IMR-90 (cell line): ENCODE results near the gene PHACTR3. TPM values are rescaled to one million over a fixed set of nuclear protein-coding genes. Genes with fewer than 3 reads are reported as not detected.

Source experiments
- ATAC-seq: fragments of 200-7000 bp; cut with Tn5 transposase; 2 replicates; pipeline ENCODE4 v1.9.1; 2020; ENCODE audit warnings: low read depth, mild to moderate bottlenecking, moderate library complexity
- BruUV-seq: library from RNA; stranded (reverse); fragments of 400-500 nt; replicated peaks from 2 replicates; lab custom pipeline; 2021; lab: Mats Ljungman, UMichigan
- CTCF ChIA-PET: fragments of 300-600 bp; formaldehyde crosslinking; extraction: SDS; loops from one replicate; lab custom pipeline; 2021; ENCODE audit warnings: antibody characterized with exemption; lab: Yijun Ruan, JAX
- POLR2A ChIA-PET: fragments of 300-600 bp; sonication (Branson Sonifier 250); formaldehyde crosslinking; loops from one replicate; lab custom pipeline; 2022; ENCODE audit warnings: antibody characterized with exemption; ENCODE audit not compliant: unreplicated experiment; lab: Charles Lee
- DNase-seq: peaks from one replicate; pipeline ENCODE4 v3.0.0; 2013
- H2AFZ ChIP-seq: replicated peaks from 2 replicates; pipeline ENCODE3; 2013; ENCODE audit warnings: low read length, mild to moderate bottlenecking; ENCODE audit not compliant: poor library complexity
- H2AK5ac ChIP-seq: 2 replicates; pipeline ENCODE4 v1.6.1; 2013; ENCODE audit warnings: low read depth, low read length, inconsistent platforms
- H2AK9ac ChIP-seq: replicated peaks from 2 replicates; pipeline ENCODE3; 2013; ENCODE audit warnings: mild to moderate bottlenecking, low read depth, low read length, moderate library complexity; ENCODE audit not compliant: poor library complexity
- H2BK120ac ChIP-seq: 2 replicates; pipeline ENCODE4 v1.6.1; 2013; ENCODE audit warnings: low read depth, low read length, inconsistent platforms
- H2BK15ac ChIP-seq: 3 replicates; pipeline ENCODE4 v1.6.1; 2013; ENCODE audit warnings: low read depth, low read length, inconsistent platforms
- H2BK20ac ChIP-seq: 2 replicates; pipeline ENCODE4 v1.6.1; 2013; ENCODE audit warnings: low read depth, mild to moderate bottlenecking, inconsistent platforms, low read length, moderate library complexity
- H2BK5ac ChIP-seq: 2 replicates; pipeline ENCODE4 v1.6.1; 2013; ENCODE audit warnings: mild to moderate bottlenecking, low read depth, low read length, inconsistent platforms; ENCODE audit not compliant: poor library complexity, severe bottlenecking
- H3K14ac ChIP-seq: replicated peaks from 2 replicates; pipeline ENCODE4 v1.6.1; 2013; ENCODE audit warnings: low read depth, low read length, inconsistent platforms
- H3K18ac ChIP-seq: 2 replicates; pipeline ENCODE4 v1.6.1; 2013; ENCODE audit warnings: low read depth, low read length, control low read depth
- H3K23ac ChIP-seq: 2 replicates; pipeline ENCODE4 v1.6.1; 2013; ENCODE audit warnings: low read depth, low read length, inconsistent platforms
- H3K27ac ChIP-seq: 2 replicates; pipeline ENCODE4 v1.5.1; 2013; ENCODE audit warnings: mild to moderate bottlenecking, control low read depth, low read length; ENCODE audit not compliant: insufficient read depth
- H3K27me3 ChIP-seq: 2 replicates; pipeline ENCODE4 v1.6.1; 2013; ENCODE audit warnings: low read length; ENCODE audit not compliant: control insufficient read depth, insufficient read depth
- H3K36me3 ChIP-seq: 2 replicates; pipeline ENCODE4 v1.6.1; 2013; ENCODE audit warnings: low read length, mixed read lengths; ENCODE audit not compliant: control insufficient read depth, insufficient read depth
- H3K4ac ChIP-seq: 2 replicates; pipeline ENCODE4 v1.6.1; 2013; ENCODE audit warnings: low read depth, low read length, inconsistent platforms
- H3K4me1 ChIP-seq: 2 replicates; pipeline ENCODE4 v1.6.1; 2013; ENCODE audit warnings: low read length, mixed read lengths; ENCODE audit not compliant: control insufficient read depth, insufficient read depth
- H3K4me2 ChIP-seq: 2 replicates; pipeline ENCODE4 v1.6.1; 2013; ENCODE audit warnings: low read depth, mild to moderate bottlenecking, control low read depth, low read length, moderate library complexity
- H3K4me3 ChIP-seq: 2 replicates; pipeline ENCODE4 v1.5.1; 2013; ENCODE audit warnings: low read depth, mild to moderate bottlenecking, control low read depth, low read length, moderate library complexity; ENCODE audit not compliant: insufficient read depth
- H3K56ac ChIP-seq: 2 replicates; pipeline ENCODE4 v1.6.1; 2013; ENCODE audit warnings: low read length, inconsistent platforms; ENCODE audit not compliant: insufficient read depth; ENCODE audit errors: extremely low read depth
- H3K79me1 ChIP-seq, 2 experiments: 2 replicates each; pipeline ENCODE4 v1.6.1; 2013; ENCODE audit warnings: low read length in 2 of 2, inconsistent platforms in 1 of 2, low read depth in 1 of 2
- H3K9ac ChIP-seq: 2 replicates; pipeline ENCODE4 v1.6.1; 2013; ENCODE audit warnings: low read depth, low read length, control low read depth
- H3K9me1 ChIP-seq: 2 replicates; pipeline ENCODE4 v1.6.1; 2013; ENCODE audit warnings: low read length, inconsistent platforms; ENCODE audit not compliant: insufficient read depth
- H3K9me3 ChIP-seq: 2 replicates; pipeline ENCODE4 v1.6.1; 2013; ENCODE audit warnings: low read length; ENCODE audit not compliant: control insufficient read depth, insufficient read depth
- H4K20me1 ChIP-seq: 2 replicates; pipeline ENCODE4 v1.6.1; 2013; ENCODE audit warnings: low read length, inconsistent platforms; ENCODE audit not compliant: insufficient read depth
- H4K5ac ChIP-seq: 2 replicates; pipeline ENCODE4 v1.6.1; 2013; ENCODE audit warnings: mild to moderate bottlenecking, low read depth, low read length, control low read depth
- H4K8ac ChIP-seq, 2 experiments: 2 replicates each; pipeline ENCODE4 v1.6.1; 2013; ENCODE audit warnings: low read depth in 2 of 2, low read length in 2 of 2, control low read depth in 1 of 2, inconsistent platforms in 1 of 2
- H4K91ac ChIP-seq: 2 replicates; pipeline ENCODE4 v1.6.1; 2013; ENCODE audit warnings: low read depth, low read length, inconsistent platforms; ENCODE audit not compliant: insufficient read depth
- CEBPB ChIP-seq: IDR thresholded peaks from 2 replicates; pipeline ENCODE4 v1.6.1; 2012; ENCODE audit warnings: low read depth, low read length, improper control_type of control experiment
- CHD1 ChIP-seq: IDR thresholded peaks from 2 replicates; pipeline ENCODE4 v1.6.1; 2012; ENCODE audit warnings: low read depth, low read length, improper control_type of control experiment
- FOS ChIP-seq: fragments of 150-350 bp; IDR thresholded peaks from 2 replicates; pipeline ENCODE4 v1.6.1; 2016; ENCODE audit warnings: low read depth, low read length
- MAFK ChIP-seq: IDR thresholded peaks from 2 replicates; pipeline ENCODE4 v1.6.1; 2012; ENCODE audit warnings: low read depth, low read length, improper control_type of control experiment
- MXI1 ChIP-seq: IDR thresholded peaks from 2 replicates; pipeline ENCODE4 v1.6.1; 2012; ENCODE audit warnings: low read depth, mild to moderate bottlenecking, low read length, moderate library complexity, borderline replicate concordance
- NFE2L2 ChIP-seq: fragments of 150-350 bp; IDR thresholded peaks from 2 replicates; pipeline ENCODE4 v1.6.1; 2016; ENCODE audit warnings: low read depth, mild to moderate bottlenecking, low read length
- POLR2A ChIP-seq: IDR thresholded peaks from 2 replicates; pipeline ENCODE4 v1.6.1; 2012; ENCODE audit warnings: mild to moderate bottlenecking, low read depth, low read length
- RAD21 ChIP-seq: IDR thresholded peaks from 2 replicates; pipeline ENCODE4 v1.6.1; 2012; ENCODE audit warnings: low read length, improper control_type of control experiment
- RFX5 ChIP-seq: IDR thresholded peaks from 2 replicates; pipeline ENCODE4 v1.8.0; 2012; ENCODE audit warnings: low read depth, mild to moderate bottlenecking, low read length, moderate library complexity
- SMC3 ChIP-seq: fragments of 150-350 bp; IDR thresholded peaks from 2 replicates; pipeline ENCODE4 v1.6.1; 2016; ENCODE audit warnings: low read depth, mild to moderate bottlenecking, antibody characterized with exemption, low read length, moderate library complexity
- WGBS, 2 experiments: methylation state at CpG; one replicate each; pipeline versions ENCODE4 v1.1.5 to v1.1.7; 2013; ENCODE audit warnings: missing lambda C conversion rate in 2 of 2; ENCODE audit not compliant: insufficient read length in 1 of 2; ENCODE audit errors: extremely low coverage in 2 of 2; 5-methylcytosine and 5-hydroxymethylcytosine counted together
- dilution Hi-C: fragments of 300-500 bp; cut with HindIII; formaldehyde crosslinking; loops from one replicate; pipeline ENCODE4 v1.14.3; 2018; ENCODE audit warnings: low sequenced_read_pairs; ENCODE audit not compliant: unreplicated experiment
- in situ Hi-C: fragments of 300-500 bp; cut with MboI; formaldehyde crosslinking; loops from 3 replicates; pipeline ENCODE4 v1.14.3; 2019; ENCODE audit warnings: low sequenced_read_pairs, inconsistent platforms, mixed read lengths
- intact Hi-C: fragments of 100-400 bp; cut with micrococcal nuclease; formaldehyde crosslinking; loops from 2 replicates; pipeline ENCODE4 v1.10.0; 2022
- polyA plus RNA-seq, 3 experiments: library from polyadenylated mRNA; depleted of rRNA; stranded (reverse); fragments of >200 nt; gene quantifications; 2 replicates each; pipeline ENCODE4 v1.2.3, GENCODE V29; 2012; ENCODE audit warnings: low replicate concordance in 1 of 3
- total RNA-seq: library from RNA; depleted of rRNA; stranded (reverse); fragments of >200 nt; gene quantifications from 2 replicates; pipeline ENCODE4 v1.2.3, GENCODE V29; 2012

PHACTR3 gene
- total and polyA plus RNA-seq, 2 of the 4 experiments (the other 2 are of a cell fraction), result not detected

GRCh38 chr20:59577809-59578435 lies 26.4 kb upstream of the PHACTR3 start:
- Histone ChIP-seq H3K27ac (no peak overlapping the region), H4K8ac (no peak overlapping the region), H3K23ac (no peak overlapping the region), H3K18ac (no peak overlapping the region), H3K79me1 (no peaks in the 10 kb centered on the region), H4K5ac (no peak overlapping the region), H3K27me3 (peaks cover 10% of the 10 kb centered on the region), H3K36me3 (no peaks in the 10 kb centered on the region), H3K4me1 (no peaks in the 10 kb centered on the region), H3K4ac (no peak overlapping the region), H3K9me1 (no peaks in the 10 kb centered on the region), H2AK9ac (no peak overlapping the region), H3K4me2 (no peak overlapping the region), H3K56ac (no peak overlapping the region), H4K20me1 (no peaks in the 10 kb centered on the region), H4K91ac (no peak overlapping the region), H3K9me3 (no peaks in the 10 kb centered on the region), H3K9ac (no peak overlapping the region), H2BK15ac (no peak overlapping the region), H2BK5ac (no peak overlapping the region), H2AFZ (no peak overlapping the region), H2AK5ac (no peak overlapping the region), H2BK120ac (no peak overlapping the region), H3K14ac (no peak overlapping the region), H2BK20ac (no peak overlapping the region), H3K4me3 (no peak overlapping the region)
- in situ Hi-C loops, result no loop called here
- ATAC-seq (no peak), DNase-seq (no peak)
- dilution Hi-C loops, result no loop called here
- WGBS, 2 experiments, result 41% methylated on average over 7 of the region's 18 CpGs; no CpG with 5 or more reads in 1 of the 2 experiments
- intact Hi-C loops, result loop anchor here (10.0 kb wide), 1 partner anchor 367 kb away; the partner anchor contains the start of genes FAM217B and PPP1R3D
- BruUV-seq, result no TSS peak
- no peak for TF ChIP-seq CEBPB
- no peak for TF ChIP-seq SMC3
- TF ChIP-seq RAD21, result no peak
- TF ChIP-seq POLR2A, result no peak
- no peak for TF ChIP-seq MXI1
- TF ChIP-seq FOS, result no peak
- TF ChIP-seq NFE2L2, result no peak
- no peak for TF ChIP-seq RFX5
- no peak for TF ChIP-seq MAFK
- TF ChIP-seq CHD1, result no peak
- ChIA-PET POLR2A (no interaction called here), CTCF (no interaction called here)
